PC-3 (cell line): ENCODE measurements around the gene RSPRY1. TPM values are rescaled to one million over a fixed set of nuclear protein-coding genes. Genes with fewer than 3 reads are reported as not detected.

ENCODE experiments used
- ATAC-seq: fragments of 200-7000 bp; cut with Tn5 transposase; 2 replicates; pipeline ENCODE4 v1.9.1; 2020; ENCODE audit warnings: mild to moderate bottlenecking, moderate library complexity
- BruUV-seq: library from RNA; stranded (reverse); fragments of 400-500 nt; replicated peaks from 2 replicates; lab custom pipeline; 2021; lab: Mats Ljungman, UMichigan
- CTCF ChIA-PET: fragments of 300-600 bp; sonication (Branson Sonifier 250); formaldehyde crosslinking; loops from one replicate; lab custom pipeline; 2022; ENCODE audit warnings: antibody characterized with exemption; lab: Charles Lee
- POLR2A ChIA-PET: fragments of 300-600 bp; sonication (Branson Sonifier 250); formaldehyde crosslinking; loops from one replicate; lab custom pipeline; 2022; ENCODE audit warnings: antibody characterized with exemption; ENCODE audit not compliant: unreplicated experiment; lab: Charles Lee
- DNase-seq: peaks from one replicate; pipeline ENCODE4 v3.0.0-alpha.2; 2015
- H2AFZ ChIP-seq: fragments of 300-600 bp; sonication (generic); 2 replicates; pipeline ENCODE4 v1.6.0; 2016; ENCODE audit warnings: antibody characterized with exemption, low read length
- H3F3A ChIP-seq: fragments of 300-600 bp; sonication (generic); one replicate; pipeline ENCODE4 v1.6.0; 2017; ENCODE audit warnings: antibody characterized with exemption, low read length, control low read depth, mild to moderate bottlenecking; ENCODE audit not compliant: unreplicated experiment
- H3K27ac ChIP-seq: fragments of 300-600 bp; sonication (generic); 2 replicates; pipeline ENCODE4 v1.5.1; 2016; ENCODE audit warnings: mild to moderate bottlenecking, low read length
- H3K27me3 ChIP-seq: fragments of 300-600 bp; sonication (generic); 2 replicates; pipeline ENCODE4 v1.6.1; 2016; ENCODE audit warnings: low read length, mixed read lengths
- H3K36me3 ChIP-seq: fragments of 300-600 bp; sonication (generic); 2 replicates; pipeline ENCODE4 v1.6.1; 2016; ENCODE audit warnings: low read depth, mixed run types, low read length, mixed read lengths
- H3K4me1 ChIP-seq: fragments of 300-600 bp; sonication (generic); 2 replicates; pipeline ENCODE4 v1.5.1; 2016; ENCODE audit warnings: low read length; ENCODE audit not compliant: insufficient read depth
- H3K4me2 ChIP-seq: fragments of 300-600 bp; sonication (generic); 2 replicates; pipeline ENCODE4 v1.6.0; 2016; ENCODE audit warnings: low read length
- H3K4me3 ChIP-seq: fragments of 300-600 bp; sonication (generic); 2 replicates; pipeline ENCODE4 v1.5.1; 2016; ENCODE audit warnings: mild to moderate bottlenecking, low read length, mixed read lengths
- H3K79me2 ChIP-seq: fragments of 300-600 bp; sonication (generic); 2 replicates; pipeline ENCODE4 v1.6.1; 2017; ENCODE audit warnings: low read length, mixed read lengths
- H3K9ac ChIP-seq: fragments of 300-600 bp; sonication (generic); 2 replicates; pipeline ENCODE4 v1.6.0; 2016; ENCODE audit warnings: mild to moderate bottlenecking, low read length
- H3K9me2 ChIP-seq: fragments of 300-600 bp; sonication (generic); replicated peaks from 2 replicates; pipeline ENCODE4 v1.6.1; 2016; ENCODE audit warnings: mixed run types, low read length, mixed read lengths
- H3K9me3 ChIP-seq: fragments of 300-600 bp; sonication (generic); 2 replicates; pipeline ENCODE4 v1.6.1; 2016; ENCODE audit warnings: low read length, mixed read lengths
- H4K20me1 ChIP-seq: fragments of 300-600 bp; sonication (generic); 2 replicates; pipeline ENCODE4 v1.6.1; 2016; ENCODE audit warnings: low read length, mixed read lengths
- CTCF ChIP-seq: fragments of 300-600 bp; sonication (generic); conservative IDR thresholded peaks from 2 replicates; pipeline ENCODE4 v1.5.1; 2017; ENCODE audit warnings: antibody characterized with exemption, low read depth, mild to moderate bottlenecking, low read length
- EZH2 ChIP-seq: fragments of 300-600 bp; sonication (generic); IDR thresholded peaks from one replicate; pipeline ENCODE4 v1.6.1; 2017; ENCODE audit warnings: antibody characterized with exemption, mild to moderate bottlenecking, low read length; ENCODE audit not compliant: unreplicated experiment
- EZH2phosphoT487 ChIP-seq: fragments of 300-600 bp; sonication (generic); IDR thresholded peaks from 2 replicates; pipeline ENCODE4 v1.6.1; 2018; ENCODE audit warnings: mild to moderate bottlenecking, antibody characterized with exemption, low read length, borderline replicate concordance
- intact Hi-C: fragments of 100-400 bp; cut with micrococcal nuclease; formaldehyde crosslinking; loops from 2 replicates; pipeline ENCODE4 v1.9.0; 2023
- total RNA-seq: library from RNA; depleted of rRNA; stranded (reverse); fragments of >200 nt; gene quantifications from 2 replicates; pipeline ENCODE4 v1.2.3, GENCODE V29; 2014

The RSPRY1 gene
- total RNA-seq, 1 experiment from 2014 or later = 17.5 TPM

- no TSS peak for BruUV-seq
- peaks cover 15% of the 10 kb centered on the region for H3K79me2 ChIP-seq
- no peak overlapping the region for H3K4me3 ChIP-seq
- ATAC-seq (no peak), DNase-seq (no peak)
- H3F3A ChIP-seq = no peaks in the 10 kb centered on the region
- no peak overlapping the region for H3K9ac ChIP-seq
- no peaks in the 10 kb centered on the region for H4K20me1 ChIP-seq
- intact Hi-C loops = no loop called here
- no peak overlapping the region for H3K4me2 ChIP-seq
- peaks cover 16% of the 10 kb centered on the region for H3K36me3 ChIP-seq
- H3K27ac ChIP-seq = no peak overlapping the region
- TF ChIP-seq CTCF (no peak), EZH2 (no peak), EZH2phosphoT487 (no peak)
- H3K9me2 ChIP-seq = no peaks in the 10 kb centered on the region
- H3K27me3 ChIP-seq = no peaks in the 10 kb centered on the region
- ChIA-PET CTCF (no interaction called here), POLR2A (interaction anchor here (0.6 kb wide), 1 partner anchor 190 kb away, joined by 10 read pairs; no protein-coding TSS in a partner anchor)
- no peak overlapping the region for H2AFZ ChIP-seq
- H3K9me3 ChIP-seq = no peaks in the 10 kb centered on the region
- H3K4me1 ChIP-seq = no peaks in the 10 kb centered on the region
Measured at GRCh38 chr16:57202095-57202886, 16.2 kb downstream of the RSPRY1 start.

DNA sequence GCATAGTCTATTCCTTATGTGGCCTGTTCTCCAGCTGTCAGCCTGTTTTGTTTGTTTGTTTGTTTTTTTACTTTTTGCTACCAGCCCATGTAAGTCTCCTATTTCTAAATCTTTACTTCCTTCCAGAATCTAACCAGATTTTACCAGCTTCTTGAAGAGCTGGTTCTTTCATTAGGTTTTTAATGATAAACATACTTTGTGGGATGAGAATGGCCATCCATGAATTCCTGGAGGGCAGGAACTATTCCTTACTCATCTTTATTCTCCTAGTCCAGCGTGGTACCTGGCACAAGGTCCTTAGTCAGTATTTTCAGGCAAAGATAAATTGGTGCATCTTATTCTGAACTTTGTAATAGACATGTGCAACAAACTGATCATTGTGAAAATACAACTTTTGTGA, 17.3 kb downstream of the RSPRY1 start:
- intact Hi-C loops = no loop called here
- Histone ChIP-seq H3K4me3 (no peak overlapping the region), H2AFZ (no peak overlapping the region), H3K79me2 (peaks cover 6% of the 10 kb centered on the region), H3K4me2 (no peak overlapping the region), H3K9me2 (no peaks in the 10 kb centered on the region), H3K4me1 (no peaks in the 10 kb centered on the region), H4K20me1 (no peaks in the 10 kb centered on the region), H3K27ac (no peak overlapping the region), H3F3A (no peaks in the 10 kb centered on the region), H3K27me3 (no peaks in the 10 kb centered on the region), H3K9me3 (no peaks in the 10 kb centered on the region), H3K9ac (no peak overlapping the region), H3K36me3 (peaks cover 21% of the 10 kb centered on the region)
- no TSS peak for BruUV-seq
- DNase-seq (no peak), ATAC-seq (no peak)
- CTCF ChIA-PET = no interaction called here
- POLR2A ChIA-PET = no interaction called here
- TF ChIP-seq CTCF (no peak), EZH2phosphoT487 (no peak), EZH2 (no peak)

DNA sequence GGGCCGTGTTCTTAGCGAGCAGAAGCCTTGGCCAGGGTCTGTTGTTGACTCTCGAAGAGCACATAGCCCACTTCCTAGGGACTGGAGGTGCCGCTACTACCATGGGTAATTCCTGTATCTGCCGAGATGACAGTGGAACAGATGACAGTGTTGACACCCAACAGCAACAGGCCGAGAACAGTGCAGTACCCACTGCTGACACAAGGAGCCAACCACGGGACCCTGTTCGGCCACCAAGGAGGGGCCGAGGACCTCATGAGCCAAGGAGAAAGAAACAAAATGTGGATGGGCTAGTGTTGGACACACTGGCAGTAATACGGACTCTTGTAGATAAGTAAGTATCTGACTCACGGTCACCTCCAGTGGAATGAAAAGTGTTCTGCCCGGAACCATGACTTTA, 18.5 kb downstream of the RSPRY1 start:
- H2AFZ ChIP-seq = no peak overlapping the region
- ChIA-PET CTCF (no interaction called here), POLR2A (no interaction called here)
- H3K79me2 ChIP-seq = no peaks in the 10 kb centered on the region
- TF ChIP-seq EZH2phosphoT487 = no peak
- no peak for TF ChIP-seq EZH2
- TF ChIP-seq CTCF = no peak
- no peak overlapping the region for H3K27ac ChIP-seq
- ATAC-seq (no peak), DNase-seq (no peak)
- BruUV-seq = TSS peak; percentile 38
- H3K4me3 ChIP-seq = no peak overlapping the region
- no peaks in the 10 kb centered on the region for H3K9me2 ChIP-seq
- H3F3A ChIP-seq = no peaks in the 10 kb centered on the region
- no peaks in the 10 kb centered on the region for H3K27me3 ChIP-seq
- H3K36me3 ChIP-seq = peaks cover 21% of the 10 kb centered on the region
- no peaks in the 10 kb centered on the region for H3K4me1 ChIP-seq
- no peak overlapping the region for H3K4me2 ChIP-seq
- H3K9me3 ChIP-seq = no peaks in the 10 kb centered on the region
- intact Hi-C loops = no loop called here
- H4K20me1 ChIP-seq = no peaks in the 10 kb centered on the region
- H3K9ac ChIP-seq = no peak overlapping the region
